HEK293T (cell line): Measurements from ENCODE around the gene UMAD1.

Experiments used
- ARNT ChIP-seq: fragments of 450-650 bp; IDR thresholded peaks from 2 replicates; pipeline ENCODE4 v1.6.1; 2017; ENCODE audit warnings: mild to moderate bottlenecking
- BHLHE40 ChIP-seq: fragments of 450-650 bp; IDR thresholded peaks from 2 replicates; pipeline ENCODE4 v1.6.1; 2016; ENCODE audit warnings: mild to moderate bottlenecking, moderate library complexity, borderline replicate concordance
- ELF4 ChIP-seq: fragments of 450-650 bp; IDR thresholded peaks from 2 replicates; pipeline ENCODE4 v1.6.1; 2017; ENCODE audit warnings: antibody characterized with exemption
- FOXA1 ChIP-seq: fragments of 450-650 bp; IDR thresholded peaks from 2 replicates; pipeline ENCODE4 v1.6.1; 2016; ENCODE audit warnings: mild to moderate bottlenecking
- FOXK2 ChIP-seq: fragments of 450-650 bp; IDR thresholded peaks from 2 replicates; pipeline ENCODE4 v1.6.1; 2016; ENCODE audit warnings: mild to moderate bottlenecking
- L3MBTL2 ChIP-seq: fragments of 450-650 bp; conservative IDR thresholded peaks from 2 replicates; pipeline ENCODE4 v1.6.1; 2016; ENCODE audit warnings: mild to moderate bottlenecking
- SP1 ChIP-seq: fragments of 450-650 bp; IDR thresholded peaks from 2 replicates; pipeline ENCODE4 v1.6.1; 2017
- SUZ12 ChIP-seq: fragments of 450-650 bp; IDR thresholded peaks from 2 replicates; pipeline ENCODE4 v1.6.1; 2016; ENCODE audit warnings: mild to moderate bottlenecking

DNA sequence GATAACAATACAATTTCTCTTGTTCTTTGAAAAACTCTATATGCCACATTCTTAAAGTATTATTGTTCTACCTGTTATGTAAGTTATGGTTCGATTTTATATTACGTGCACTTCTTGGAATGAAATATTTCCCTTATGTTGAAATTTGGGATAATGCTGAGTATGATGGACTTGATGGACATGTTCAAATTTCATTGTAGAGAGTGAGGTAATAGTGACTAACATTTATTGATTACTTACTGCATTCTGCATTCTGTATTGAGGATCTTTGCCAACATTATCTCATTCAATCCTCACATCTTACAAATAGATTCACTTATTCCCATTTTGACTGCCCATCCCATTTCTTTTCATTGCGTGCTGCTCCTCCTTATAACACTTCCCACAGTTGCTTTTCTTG, 208.3 kb downstream of the UMAD1 start:
- TF ChIP-seq BHLHE40 (no peak), SUZ12 (no peak), SP1 (no peak), FOXA1 (no peak), ARNT (no peak), ELF4 (no peak), FOXK2 (no peak), L3MBTL2 (no peak)
